ENCODE results near the gene LYVE1. TPM values are rescaled to one million over a fixed set of nuclear protein-coding genes. Genes with fewer than 3 reads are reported as not detected.

Gene LYVE1
- total RNA-seq, 6 donors from 2014 or later, result 5.2 to 105 (median 24.6) TPM

- DNase-seq (no peak), ATAC-seq (ENCODE audit: low FRiP score in 2 of 2) (no peak)
- Histone ChIP-seq H3K36me3 (peaks cover 0 to 3% (median 0%) of the 10 kb centered on the region in 4 donors), H3K27ac (no peak overlapping the region), H3K4me1 (peaks cover 7 to 24% (median 9%) of the 10 kb centered on the region in 4 donors), H3K4me3 (no peak overlapping the region), H3K9me3 (no peaks in the 10 kb centered on the region), H3K27me3 (no peaks in the 10 kb centered on the region)
- TF ChIP-seq POLR2A (IDR thresholded peaks at IDR 0.05) (no peak), EP300 (IDR thresholded peaks at IDR 0.05) (no peak), CTCF (IDR thresholded peaks at IDR 0.05) (no peak), POLR2AphosphoS5 (IDR thresholded peaks at IDR 0.05) (no peak)
- WGBS, 2 donors, result 90 to 92% methylated on average over 3 of the region's 3 CpGs
These were observed 4.4 kb downstream of the LYVE1 start for GRCh38 chr11:10564030-10564429.

GRCh38 chr11:10561947-10562346, 6.5 kb downstream of the LYVE1 start:
- TF ChIP-seq POLR2A (IDR thresholded peaks at IDR 0.05), result no peak
- no peak for TF ChIP-seq CTCF (IDR thresholded peaks at IDR 0.05)
- TF ChIP-seq POLR2AphosphoS5 (IDR thresholded peaks at IDR 0.05), result no peak
- no peak for TF ChIP-seq EP300 (IDR thresholded peaks at IDR 0.05)
- Histone ChIP-seq H3K9me3 (no peaks in the 10 kb centered on the region), H3K27me3 (no peaks in the 10 kb centered on the region), H3K27ac (no peak overlapping the region), H3K36me3 (peaks cover 0 to 3% (median 0%) of the 10 kb centered on the region in 4 donors), H3K4me3 (no peak overlapping the region), H3K4me1 (peaks cover 0 to 19% (median 7%) of the 10 kb centered on the region in 4 donors)
- 91 to 100% methylated on average over 1 of the region's 1 CpG for WGBS, 2 donors
- DNase-seq, result no peak
- ATAC-seq (ENCODE audit: low FRiP score in 2 of 2), result no peak

GRCh38 chr11:10561043-10561818, 7.2 kb downstream of the LYVE1 start:
- Histone ChIP-seq H3K9me3 (no peaks in the 10 kb centered on the region), H3K27me3 (no peaks in the 10 kb centered on the region), H3K36me3 (peaks cover 0 to 3% (median 0%) of the 10 kb centered on the region in 4 donors), H3K4me1 (peaks cover 0 to 19% (median 7%) of the 10 kb centered on the region in 4 donors), H3K4me3 (no peak overlapping the region), H3K27ac (no peak overlapping the region)
- TF ChIP-seq EP300 (IDR thresholded peaks at IDR 0.05) (no peak), CTCF (IDR thresholded peaks at IDR 0.05) (no peak)
- DNase-seq, result no peak
- no peak for ATAC-seq (ENCODE audit: low FRiP score in 2 of 2)
- WGBS, 2 donors, result 48 to 51% methylated on average over 3 of the region's 3 CpGs

GRCh38 chr11:10558288-10558687, 10.2 kb downstream of the LYVE1 start:
- Histone ChIP-seq H3K27me3 (no peaks in the 10 kb centered on the region), H3K36me3 (no peaks in the 10 kb centered on the region), H3K27ac (no peak overlapping the region), H3K4me1 (peaks cover 0 to 15% (median 5%) of the 10 kb centered on the region in 4 donors), H3K9me3 (no peaks in the 10 kb centered on the region), H3K4me3 (no peak overlapping the region)
- TF ChIP-seq POLR2AphosphoS5 (IDR thresholded peaks at IDR 0.05) (no peak), POLR2A (IDR thresholded peaks at IDR 0.05) (no peak), CTCF (IDR thresholded peaks at IDR 0.05) (no peak), EP300 (IDR thresholded peaks at IDR 0.05) (no peak)
- DNase-seq (no peak), ATAC-seq (ENCODE audit: low FRiP score in 2 of 2) (no peak)
- 84 to 92% methylated on average over 3 of the region's 3 CpGs for WGBS, 2 donors

GRCh38 chr11:10556590-10556989, 11.9 kb downstream of the LYVE1 start:
- no peaks in the 10 kb centered on the region for H3K27me3 ChIP-seq
- no peak overlapping the region for H3K4me3 ChIP-seq
- DNase-seq (no peak), ATAC-seq (ENCODE audit: low FRiP score in 2 of 2) (no peak)
- no peak for TF ChIP-seq POLR2A (IDR thresholded peaks at IDR 0.05)
- no peak for TF ChIP-seq POLR2AphosphoS5 (IDR thresholded peaks at IDR 0.05)
- TF ChIP-seq CTCF (IDR thresholded peaks at IDR 0.05), result no peak
- TF ChIP-seq EP300 (IDR thresholded peaks at IDR 0.05), result no peak
- no peak overlapping the region for H3K27ac ChIP-seq
- 43 to 48% methylated on average over 1 of the region's 1 CpG for WGBS, 2 donors
- peaks cover 0 to 3% (median 0%) of the 10 kb centered on the region in 4 donors for H3K9me3 ChIP-seq
- H3K4me1 ChIP-seq, result peaks cover 0 to 11% (median 2%) of the 10 kb centered on the region in 4 donors
- H3K36me3 ChIP-seq, result no peaks in the 10 kb centered on the region
